HG03139 (cell line): ENCODE measurements around the gene TMCO2.

ENCODE experiments used
- ATAC-seq: cut with Tn5 transposase; IDR thresholded peaks from one replicate; pipeline ENCODE4 v1.9.1; 2021; ENCODE audit not compliant: unreplicated experiment

TMCO2 gene

GRCh38 chr1:40257313-40257687 lies 9.6 kb downstream of the TMCO2 start:
- peak; percentile 7 for ATAC-seq

GRCh38 chr1:40257688-40258444 lies 10.1 kb downstream of the TMCO2 start, which contains the start of gene ZMPSTE24:
TSS of gene ZMPSTE24 (plus strand) at chr1:40258236. CDS start at chr1:40258272, 36 bp downstream.
- ATAC-seq = peak; percentile 81

- ATAC-seq = no peak
Measured at GRCh38 chr1:40258445-40258769, 10.7 kb downstream of the TMCO2 start.

GRCh38 chr1:40264354-40264781 lies 16.6 kb downstream of the TMCO2 start:
- ATAC-seq = no peak

GRCh38 chr1:40265298-40265697 lies 17.6 kb downstream of the TMCO2 start:
- ATAC-seq = no peak

- ATAC-seq = no peak
Measured at GRCh38 chr1:40265919-40266318, 18.2 kb downstream of the TMCO2 start.

GRCh38 chr1:40266786-40267535 lies 19.2 kb downstream of the TMCO2 start:
- ATAC-seq = no peak

GRCh38 chr1:40267767-40268187 lies 20.0 kb downstream of the TMCO2 start:
- no peak for ATAC-seq

GRCh38 chr1:40268211-40268610 lies 20.5 kb downstream of the TMCO2 start:
- no peak for ATAC-seq

- ATAC-seq = no peak
Measured at GRCh38 chr1:40270152-40270834, 22.6 kb downstream of the TMCO2 start.

GRCh38 chr1:40272653-40273213 lies 25.0 kb downstream of the TMCO2 start:
- ATAC-seq = no peak

GRCh38 chr1:40273547-40274166 lies 25.9 kb downstream of the TMCO2 start:
- ATAC-seq = no peak

GRCh38 chr1:40274331-40274730 lies 26.6 kb downstream of the TMCO2 start:
- ATAC-seq = no peak

GRCh38 chr1:40276122-40276521 lies 28.4 kb downstream of the TMCO2 start:
- ATAC-seq = no peak

GRCh38 chr1:40281853-40282252 lies 34.1 kb downstream of the TMCO2 start:
- ATAC-seq = no peak

GRCh38 chr1:40291293-40291692 lies 43.6 kb downstream of the TMCO2 start:
- ATAC-seq = no peak

GRCh38 chr1:40299366-40300248 lies 51.9 kb downstream of the TMCO2 start:
- no peak for ATAC-seq

- no peak for ATAC-seq
Measured at GRCh38 chr1:40300249-40300567, 52.5 kb downstream of the TMCO2 start.

GRCh38 chr1:40300651-40301050 lies 52.9 kb downstream of the TMCO2 start:
- no peak for ATAC-seq

- no peak for ATAC-seq
Measured at GRCh38 chr1:40301066-40301465, 53.3 kb downstream of the TMCO2 start.
